GM15510 (cell line): Measurements from ENCODE around the gene USP2.

Source experiments
- POLR2A ChIP-seq: IDR thresholded peaks from 3 replicates; pipeline ENCODE4 v1.6.1; 2011; ENCODE audit warnings: borderline replicate concordance; ENCODE audit not compliant: insufficient read length; ENCODE audit errors: extremely low read depth

USP2 gene

DNA sequence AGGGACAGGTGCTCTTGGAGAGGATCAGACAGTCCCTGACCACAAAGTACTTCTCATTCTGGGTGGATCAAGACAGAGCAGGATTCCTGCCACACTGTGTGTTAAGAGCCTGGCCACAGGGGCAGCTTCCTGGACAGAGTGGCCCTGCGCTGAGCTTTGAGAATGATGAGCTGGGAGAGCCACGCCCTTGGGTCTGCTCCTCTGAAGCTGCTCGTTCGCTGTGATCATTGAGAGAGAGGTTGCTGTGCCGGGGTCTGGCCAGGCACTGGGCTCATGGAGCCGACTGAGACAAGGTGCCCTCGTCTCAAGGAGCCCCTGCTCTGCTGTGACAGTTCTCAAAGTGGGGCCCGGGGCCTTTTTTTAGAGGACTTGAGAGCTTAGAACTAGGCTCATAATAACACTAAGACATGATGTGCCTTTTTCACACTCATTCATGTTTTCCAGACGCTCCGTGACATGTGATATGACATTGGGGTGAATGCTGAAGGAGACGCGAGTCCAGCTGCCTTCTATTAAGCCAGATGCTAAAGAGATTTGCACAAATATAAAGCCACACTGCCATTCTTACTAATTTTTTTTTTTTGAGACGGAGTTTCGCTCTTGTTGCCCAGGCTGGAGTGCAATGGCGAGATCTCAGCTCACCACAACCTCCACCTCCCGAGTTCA, 33.4 kb downstream of the USP2 start:
- no peak for TF ChIP-seq POLR2A

DNA sequence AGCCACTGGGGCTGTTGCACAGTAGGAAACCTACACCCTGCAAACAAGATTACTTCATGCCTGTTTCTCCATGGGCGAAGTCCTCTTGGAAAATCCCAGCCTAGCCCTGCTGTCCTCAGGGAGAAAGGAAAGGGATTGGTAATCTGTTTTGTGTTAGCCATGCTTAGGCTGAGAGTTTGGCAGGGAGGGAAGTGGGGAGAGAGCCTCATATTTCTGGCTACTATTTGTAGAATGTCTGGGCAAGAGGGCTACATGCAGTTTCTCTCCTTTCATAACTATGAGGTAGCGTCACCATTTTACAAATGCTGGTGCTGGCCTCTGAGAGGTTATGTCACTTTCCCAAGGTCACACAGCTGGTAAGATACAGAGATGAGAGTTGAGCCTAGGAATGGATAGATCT, 34.2 kb downstream of the USP2 start:
- no peak for TF ChIP-seq POLR2A

DNA sequence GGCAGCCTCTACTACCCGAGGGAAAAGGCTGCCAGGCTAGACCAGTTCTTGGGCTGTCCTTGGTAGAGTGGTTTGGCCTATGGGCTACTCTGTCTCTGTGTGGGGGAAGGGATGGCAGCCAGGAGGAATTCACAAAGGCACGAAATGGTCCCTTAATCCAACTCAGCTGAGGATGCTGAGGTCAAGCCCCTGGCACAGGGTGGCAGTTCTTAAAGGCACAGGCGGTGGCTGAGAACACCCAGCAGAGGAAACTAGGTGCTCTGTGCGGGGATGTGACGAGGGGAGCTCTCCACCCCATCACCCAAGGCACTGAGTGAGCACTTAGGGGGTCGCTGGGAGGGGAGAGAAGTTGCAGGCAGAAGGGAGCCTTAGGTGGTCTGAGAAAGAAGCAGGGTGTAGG, 34.9 kb downstream of the USP2 start, which contains the start of gene MFRP:
Gene MFRP, minus strand, starts transcription at position 101 of the 400 bp plus-strand sequence. CDS start 192 bp downstream, outside the sequence.
- no peak for TF ChIP-seq POLR2A

DNA sequence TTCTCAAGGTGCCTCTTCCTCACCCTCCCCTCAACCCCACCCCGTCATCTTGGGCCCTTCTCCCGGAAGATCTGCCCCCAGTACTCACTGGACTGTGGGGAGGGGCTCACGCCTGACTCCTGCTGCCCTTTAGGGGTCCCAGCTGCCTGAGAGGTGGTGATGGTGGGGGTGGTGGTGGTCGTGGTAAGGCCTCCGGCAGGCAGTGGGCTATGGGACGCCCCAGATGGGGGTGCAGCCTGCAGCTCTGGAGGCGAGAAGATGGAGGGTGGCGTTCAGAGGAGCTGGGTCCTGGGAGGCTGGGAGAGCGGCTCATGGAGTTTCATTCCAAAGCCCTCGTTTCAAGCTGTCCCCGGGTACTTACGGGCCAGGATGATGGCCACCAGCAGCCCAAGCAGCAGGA, 35.8 kb downstream of the USP2 start:
- no peak for TF ChIP-seq POLR2A

DNA sequence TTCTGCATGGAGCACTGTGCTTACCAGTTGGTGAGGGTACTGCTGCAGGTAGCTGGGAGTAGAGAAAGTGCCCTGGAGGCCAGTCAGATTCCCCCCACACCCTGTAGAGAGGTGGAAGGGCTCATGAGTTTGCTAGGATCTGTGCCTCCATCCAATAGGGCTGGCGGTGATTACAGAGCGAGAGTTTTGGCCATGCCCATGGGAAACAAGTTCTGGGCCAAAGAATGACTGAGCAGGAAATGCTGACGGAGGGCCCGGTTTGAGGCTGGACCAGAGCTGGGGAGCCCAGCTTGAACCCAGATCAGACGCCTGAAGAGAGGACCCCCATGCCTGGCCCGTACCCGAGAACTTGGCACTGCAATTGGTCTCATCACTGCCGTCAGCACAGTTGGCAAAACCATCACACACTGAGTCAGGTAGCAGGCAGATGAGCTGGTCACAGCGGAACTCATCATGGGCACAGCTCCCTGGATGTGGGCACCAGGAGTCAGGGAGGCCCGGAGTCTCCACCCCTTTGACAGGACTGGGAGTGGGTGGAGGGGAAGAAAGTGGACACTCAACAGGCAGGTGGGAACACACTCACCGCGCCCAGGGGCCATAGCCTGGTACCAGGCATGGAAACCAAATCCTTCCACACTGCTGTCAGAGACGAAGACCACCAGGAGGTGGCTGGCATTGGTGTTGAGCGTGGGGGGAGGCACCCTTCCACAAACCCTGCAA, 37.0 kb downstream of the USP2 start:
- TF ChIP-seq POLR2A, result no peak

DNA sequence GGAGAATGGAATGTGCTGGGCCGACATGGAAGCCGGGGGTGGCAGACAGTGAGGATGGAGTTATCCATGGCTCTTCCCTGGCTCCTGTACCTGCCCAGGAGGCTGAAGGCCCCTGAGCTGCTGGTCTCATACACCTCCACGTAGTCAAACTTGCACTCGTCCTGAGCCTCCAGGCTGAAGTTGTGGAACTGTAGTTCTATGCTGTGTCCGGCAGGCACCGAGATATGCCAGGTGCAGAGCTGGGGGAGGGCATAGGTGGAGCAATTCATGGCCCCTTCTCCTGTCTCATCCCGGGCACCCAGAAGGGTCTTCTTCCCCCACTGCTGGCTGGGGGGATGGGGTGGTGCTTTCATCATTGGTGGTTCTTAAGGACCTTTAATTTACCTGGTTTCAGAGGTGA, 37.8 kb downstream of the USP2 start:
- no peak for TF ChIP-seq POLR2A

DNA sequence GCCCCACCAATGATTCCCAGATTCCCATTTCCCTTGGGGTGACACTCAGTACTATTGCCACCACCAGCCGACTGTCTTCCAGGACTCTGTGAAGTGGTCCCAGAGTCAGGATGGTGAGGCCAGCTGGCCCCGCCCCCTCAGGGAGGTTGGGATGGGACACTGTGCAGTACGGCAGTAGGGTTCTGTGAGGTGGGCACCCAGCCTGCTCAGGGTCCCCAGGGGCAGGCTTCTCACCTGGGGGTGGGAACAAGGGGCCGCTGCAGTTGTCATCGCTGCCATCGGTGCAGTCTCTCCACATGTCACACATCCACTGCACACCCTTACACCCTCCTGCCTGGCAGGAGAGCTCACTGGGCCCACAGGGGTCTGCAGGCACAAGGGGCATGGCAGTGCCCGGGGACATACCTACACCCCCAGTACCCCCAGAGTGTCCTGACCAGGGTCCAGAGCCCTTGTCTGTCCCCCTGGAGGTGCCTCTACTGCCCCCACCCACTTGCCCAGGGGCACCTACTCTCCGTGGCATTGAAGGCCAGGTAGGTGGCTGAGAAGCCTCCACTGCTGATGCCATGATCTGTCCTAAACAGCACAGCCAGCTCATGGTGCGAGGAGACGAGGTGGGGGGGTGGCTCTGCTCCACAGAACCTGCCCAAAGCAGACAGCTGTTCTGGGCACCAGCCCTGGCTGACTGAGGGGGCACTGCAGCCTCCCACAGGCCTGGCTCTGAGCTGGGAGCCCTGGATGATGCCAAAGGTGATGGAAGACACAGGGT, 38.9 kb downstream of the USP2 start:
- TF ChIP-seq POLR2A, result no peak

DNA sequence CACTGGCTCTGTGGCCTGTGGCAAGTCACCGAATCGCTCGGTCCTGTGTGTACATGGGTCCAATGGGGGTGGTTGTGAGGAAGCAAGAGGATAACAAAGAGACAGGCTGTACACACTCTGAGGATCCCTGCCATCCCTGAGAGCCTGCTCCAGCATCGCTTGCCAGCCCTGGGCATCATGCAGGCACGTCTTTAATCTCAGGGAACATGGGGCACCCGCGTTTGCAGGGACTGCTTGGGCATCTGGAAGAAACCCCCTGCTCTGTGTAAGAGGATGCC, 39.5 kb downstream of the USP2 start:
- TF ChIP-seq POLR2A, result no peak

DNA sequence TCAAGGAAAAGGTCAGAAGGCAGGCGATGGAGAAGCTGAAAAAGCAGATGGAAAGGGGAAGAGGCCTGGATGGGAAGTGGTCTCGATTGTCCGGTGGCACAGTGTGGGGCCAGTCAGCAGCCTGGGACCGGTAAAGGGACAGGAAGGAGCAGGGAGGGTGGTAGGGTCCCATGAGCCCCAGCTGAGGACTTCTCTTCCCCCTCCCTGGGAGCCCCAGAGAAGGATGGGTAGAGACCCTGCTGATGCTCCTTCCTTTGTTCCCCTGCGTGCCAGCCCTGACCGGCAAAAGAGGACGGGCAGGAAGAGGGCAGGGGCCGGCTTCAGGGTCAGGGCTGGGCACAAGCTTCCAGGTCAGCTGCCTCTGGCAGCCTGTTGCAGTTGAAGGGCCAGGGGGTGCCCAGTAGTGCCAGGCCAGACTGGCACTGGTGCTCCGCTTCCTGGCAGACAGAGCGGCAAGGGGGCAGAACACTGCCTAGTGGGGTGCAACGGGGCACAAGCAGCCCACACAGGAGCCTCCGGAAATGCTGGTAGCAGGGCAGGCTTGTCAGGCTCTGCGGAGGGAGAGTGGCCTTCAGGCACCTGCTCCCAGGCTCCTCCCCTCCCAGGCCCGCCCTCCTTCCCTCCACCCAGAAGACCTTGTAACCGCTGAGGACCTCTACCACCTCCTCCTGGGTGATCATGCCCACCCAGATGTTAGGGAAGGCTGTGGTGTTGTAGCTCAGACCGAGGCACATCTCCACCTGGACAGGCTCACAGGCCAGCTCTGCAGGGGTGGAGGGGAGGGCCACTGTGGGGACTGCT, 40.1 kb downstream of the USP2 start:
- no peak for TF ChIP-seq POLR2A

DNA sequence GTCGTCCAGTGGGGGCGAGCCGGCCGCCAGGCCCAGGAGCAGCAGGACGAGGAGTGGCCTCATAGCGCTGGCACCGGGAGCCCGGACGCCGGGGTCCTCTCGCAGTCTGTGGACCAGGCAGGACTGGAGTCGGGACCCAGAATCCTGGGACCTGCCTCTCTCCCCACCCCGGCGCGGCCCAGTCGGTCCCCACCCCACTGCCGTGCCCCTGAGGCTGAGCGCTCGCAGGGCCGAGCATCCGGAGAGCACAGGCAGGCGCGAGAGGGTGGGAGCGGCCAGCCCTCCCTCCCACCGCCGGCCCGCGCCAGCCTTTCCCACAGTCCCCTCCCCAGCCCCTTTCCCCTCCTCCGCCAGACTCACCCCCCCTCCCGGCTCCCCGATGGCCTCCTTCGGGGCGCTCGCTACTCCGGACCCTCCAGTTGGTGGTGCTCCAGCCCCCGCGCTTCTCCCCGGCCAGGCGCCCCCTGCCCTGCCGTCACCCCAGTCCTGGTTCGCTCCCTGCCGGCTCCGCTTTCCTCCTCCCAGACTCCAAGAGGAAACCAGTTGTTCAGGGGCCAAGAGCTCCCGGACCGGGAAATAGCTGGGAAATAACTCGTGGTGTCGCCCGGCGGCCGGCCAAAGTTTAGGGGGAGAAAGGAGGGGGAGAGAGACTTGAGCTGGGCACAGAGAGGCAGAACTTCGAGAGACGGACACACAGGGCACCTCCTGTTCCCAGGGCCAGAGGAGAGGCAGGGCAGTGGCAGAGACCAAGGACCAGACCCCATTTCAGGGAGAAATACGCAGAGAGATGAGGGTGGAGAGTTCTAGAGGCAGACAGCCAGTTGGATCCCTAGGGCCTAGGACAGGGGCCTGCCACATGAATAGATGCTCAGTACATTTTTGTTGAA, 40.9 kb downstream of the USP2 start, which contains the start of gene C1QTNF5:
Gene C1QTNF5, minus strand, starts transcription at position 549 of the 887 bp plus-strand sequence. Its CDS starts 486 bp downstream, at position 63.
- no peak for TF ChIP-seq POLR2A

DNA sequence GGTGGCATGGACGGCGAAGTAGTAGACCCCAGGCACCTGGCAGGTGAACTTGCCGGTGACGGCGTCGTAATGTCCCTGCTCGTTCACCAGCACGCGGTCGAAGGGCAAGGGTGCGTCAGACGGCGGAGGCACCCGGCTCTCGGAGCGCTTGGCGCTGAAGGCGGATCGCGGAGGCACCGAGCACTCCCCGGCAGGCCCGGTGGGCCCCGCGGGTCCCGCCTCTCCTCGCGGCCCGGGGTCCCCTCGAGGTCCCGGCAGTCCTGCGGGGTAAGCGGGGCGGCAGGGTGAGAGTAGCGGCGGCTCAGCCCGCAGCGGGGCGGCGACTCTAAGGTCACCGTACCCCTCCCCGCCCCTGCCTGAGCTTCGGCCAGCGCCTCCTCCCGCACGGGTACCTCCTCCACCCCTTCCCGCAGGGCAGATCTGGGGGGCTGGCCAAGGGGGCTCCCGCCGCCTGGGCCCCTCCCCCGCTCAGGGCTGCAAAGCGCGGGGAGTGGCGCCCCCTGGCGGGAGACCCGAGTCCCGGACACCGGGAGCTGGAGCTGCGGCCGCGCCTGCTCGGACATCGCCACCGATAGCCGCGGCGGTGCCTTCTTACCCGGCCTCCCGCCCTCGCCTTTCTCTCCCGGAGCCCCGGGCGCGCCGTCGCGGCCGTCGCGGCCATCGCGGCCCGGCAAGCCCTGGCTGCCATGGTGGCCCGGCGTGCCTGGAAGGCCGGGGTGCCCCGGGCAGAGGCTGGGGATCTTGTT, 41.7 kb downstream of the USP2 start:
- TF ChIP-seq POLR2A, result no peak

DNA sequence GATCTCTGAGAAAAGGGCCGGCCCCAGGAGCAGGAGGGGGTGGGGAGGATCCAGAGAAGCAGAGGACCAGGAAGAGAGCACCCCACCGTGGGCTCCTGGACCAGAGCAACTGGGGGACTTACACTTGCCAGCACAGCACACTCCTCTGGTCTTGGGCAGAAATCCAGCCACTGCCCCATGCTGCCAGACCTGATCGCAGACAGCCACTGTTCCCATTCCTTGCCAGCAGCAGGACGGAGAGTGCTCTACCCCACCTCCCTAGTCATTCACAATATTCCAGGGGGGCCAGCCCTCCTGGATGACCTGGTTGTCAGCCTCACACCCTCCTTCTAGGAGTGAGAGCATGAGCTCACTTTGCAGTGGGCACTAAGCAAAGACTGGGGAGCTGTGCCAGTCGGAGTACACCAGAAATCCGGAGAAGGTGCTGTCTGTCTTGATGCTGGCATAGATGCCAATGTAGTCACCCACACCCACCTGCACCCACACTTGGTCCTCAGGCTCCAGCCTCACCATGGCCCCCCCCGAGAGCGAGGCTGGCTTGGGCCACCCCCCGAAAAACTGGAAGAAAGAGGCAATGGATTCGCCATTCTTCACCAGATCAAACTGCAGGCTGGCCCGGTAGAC, 42.4 kb downstream of the USP2 start:
- no peak for TF ChIP-seq POLR2A
